Measurements from ENCODE around the gene TBX1. TPM values are rescaled to one million over a fixed set of nuclear protein-coding genes. Genes with fewer than 3 reads are reported as not detected.
A peak's percentile ranks its signal among the peaks of the same experiment; 100 is the strongest.

The TBX1 gene
- total and polyA plus RNA-seq, 4 experiments from 2014 or later: not detected

GRCh38 chr22:19739911-19740449 lies 20.6 kb upstream of the TBX1 start:
- Mint-ChIP-seq H3K9me3 (no peaks in the 10 kb centered on the region), H3K27me3 (no peaks in the 10 kb centered on the region), H3K4me1 (no peaks in the 10 kb centered on the region), H3K27ac (no peak overlapping the region), H3K36me3 (no peaks in the 10 kb centered on the region), H3K4me3 (no peak overlapping the region)
- no peak overlapping the region for H3K4me3 ChIP-seq (ENCODE audit: low read length in 2 of 2)
- no peak for DNase-seq
- H3K9me3 ChIP-seq (ENCODE audit: control insufficient read depth in 1 of 2, low read length in 2 of 2): no peaks in the 10 kb centered on the region
- H3K36me3 ChIP-seq (ENCODE audit: insufficient read depth, low read length): no peaks in the 10 kb centered on the region
- CTCF ChIA-PET (ENCODE audit: partially characterized antibody): interaction anchor here (2.7 kb wide), 1 partner anchor 9 kb away, joined by 13 read pairs; no protein-coding TSS in a partner anchor
- H3K4me1 ChIP-seq (ENCODE audit: insufficient read depth, low read length): no peaks in the 10 kb centered on the region
- no peaks in the 10 kb centered on the region for H3K27me3 ChIP-seq (ENCODE audit: insufficient read depth, low read length)
- POLR2A ChIA-PET (ENCODE audit: partially characterized antibody): interaction anchor here (1.1 kb wide), 1 partner anchor 9 kb away, joined by 3 read pairs; no protein-coding TSS in a partner anchor
- intact Hi-C loops (cut with micrococcal nuclease): no loop called here
- H3K27ac ChIP-seq (ENCODE audit: low read depth, low read length): no peak overlapping the region

DNA sequence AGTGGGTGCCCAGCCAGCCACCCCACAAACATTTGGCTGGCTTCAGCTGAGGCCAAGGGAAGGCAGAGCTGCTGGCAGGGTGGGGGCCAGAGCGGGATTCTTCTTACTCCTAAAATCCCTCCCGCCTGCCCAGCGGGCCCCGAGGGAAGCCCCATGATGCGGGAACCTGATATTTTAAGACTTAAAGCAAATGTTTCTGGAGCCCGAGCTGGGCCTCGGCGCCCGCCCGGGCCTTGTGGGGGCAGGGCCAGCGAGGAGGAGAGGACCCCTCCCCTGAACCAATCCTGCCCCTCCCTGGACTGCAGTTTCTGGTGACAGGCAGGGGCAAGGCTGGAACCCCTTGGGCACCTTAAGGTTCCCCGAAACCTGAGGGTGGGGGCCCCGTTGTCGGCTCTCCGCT lies 20.0 kb upstream of the TBX1 start:
- H3K36me3 ChIP-seq (ENCODE audit: insufficient read depth, low read length): no peaks in the 10 kb centered on the region
- no peaks in the 10 kb centered on the region for H3K4me1 Mint-ChIP-seq
- no peaks in the 10 kb centered on the region for H3K36me3 Mint-ChIP-seq
- no peak overlapping the region for H3K27ac ChIP-seq (ENCODE audit: low read depth, low read length)
- POLR2A ChIA-PET (ENCODE audit: partially characterized antibody): interaction anchor here (1.1 kb wide), 1 partner anchor 8 kb away, joined by 3 read pairs; no protein-coding TSS in a partner anchor
- H3K27ac Mint-ChIP-seq: no peak overlapping the region
- no peaks in the 10 kb centered on the region for H3K27me3 Mint-ChIP-seq
- H3K4me3 Mint-ChIP-seq: no peak overlapping the region
- DNase-seq: no peak
- CTCF ChIA-PET (ENCODE audit: partially characterized antibody): interaction anchor here (2.7 kb wide), 1 partner anchor 10 kb away, joined by 13 read pairs; no protein-coding TSS in a partner anchor
- H3K27me3 ChIP-seq (ENCODE audit: insufficient read depth, low read length): no peaks in the 10 kb centered on the region
- no peak overlapping the region for H3K4me3 ChIP-seq (ENCODE audit: low read length in 2 of 2)
- H3K9me3 ChIP-seq (ENCODE audit: control insufficient read depth in 1 of 2, low read length in 2 of 2): no peaks in the 10 kb centered on the region
- no peaks in the 10 kb centered on the region for H3K4me1 ChIP-seq (ENCODE audit: insufficient read depth, low read length)
- no peaks in the 10 kb centered on the region for H3K9me3 Mint-ChIP-seq
- intact Hi-C loops (cut with micrococcal nuclease): no loop called here

GRCh38 chr22:19741053-19741452 lies 19.5 kb upstream of the TBX1 start:
- DNase-seq: no peak
- Histone ChIP-seq H3K9me3 (ENCODE audit: control insufficient read depth in 1 of 2, low read length in 2 of 2) (no peaks in the 10 kb centered on the region), H3K27me3 (ENCODE audit: insufficient read depth, low read length) (no peaks in the 10 kb centered on the region), H3K4me3 (ENCODE audit: low read length in 2 of 2) (no peak overlapping the region), H3K27ac (ENCODE audit: low read depth, low read length) (no peak overlapping the region), H3K4me1 (ENCODE audit: insufficient read depth, low read length) (no peaks in the 10 kb centered on the region), H3K36me3 (ENCODE audit: insufficient read depth, low read length) (no peaks in the 10 kb centered on the region)
- Mint-ChIP-seq H3K27ac (peak overlapping the region in 1 of 7 donors; percentile 30), H3K36me3 (no peaks in the 10 kb centered on the region), H3K27me3 (no peaks in the 10 kb centered on the region), H3K9me3 (no peaks in the 10 kb centered on the region), H3K4me1 (no peaks in the 10 kb centered on the region), H3K4me3 (no peak overlapping the region)
- intact Hi-C loops (cut with micrococcal nuclease): no loop called here
- CTCF ChIA-PET (ENCODE audit: partially characterized antibody): interaction anchor here (0.6 to 2.7 kb wide), 2 partner anchors 10 to 209 kb away, joined by 3 to 13 read pairs; no protein-coding TSS in a partner anchor
- POLR2A ChIA-PET (ENCODE audit: partially characterized antibody): no interaction called here

DNA sequence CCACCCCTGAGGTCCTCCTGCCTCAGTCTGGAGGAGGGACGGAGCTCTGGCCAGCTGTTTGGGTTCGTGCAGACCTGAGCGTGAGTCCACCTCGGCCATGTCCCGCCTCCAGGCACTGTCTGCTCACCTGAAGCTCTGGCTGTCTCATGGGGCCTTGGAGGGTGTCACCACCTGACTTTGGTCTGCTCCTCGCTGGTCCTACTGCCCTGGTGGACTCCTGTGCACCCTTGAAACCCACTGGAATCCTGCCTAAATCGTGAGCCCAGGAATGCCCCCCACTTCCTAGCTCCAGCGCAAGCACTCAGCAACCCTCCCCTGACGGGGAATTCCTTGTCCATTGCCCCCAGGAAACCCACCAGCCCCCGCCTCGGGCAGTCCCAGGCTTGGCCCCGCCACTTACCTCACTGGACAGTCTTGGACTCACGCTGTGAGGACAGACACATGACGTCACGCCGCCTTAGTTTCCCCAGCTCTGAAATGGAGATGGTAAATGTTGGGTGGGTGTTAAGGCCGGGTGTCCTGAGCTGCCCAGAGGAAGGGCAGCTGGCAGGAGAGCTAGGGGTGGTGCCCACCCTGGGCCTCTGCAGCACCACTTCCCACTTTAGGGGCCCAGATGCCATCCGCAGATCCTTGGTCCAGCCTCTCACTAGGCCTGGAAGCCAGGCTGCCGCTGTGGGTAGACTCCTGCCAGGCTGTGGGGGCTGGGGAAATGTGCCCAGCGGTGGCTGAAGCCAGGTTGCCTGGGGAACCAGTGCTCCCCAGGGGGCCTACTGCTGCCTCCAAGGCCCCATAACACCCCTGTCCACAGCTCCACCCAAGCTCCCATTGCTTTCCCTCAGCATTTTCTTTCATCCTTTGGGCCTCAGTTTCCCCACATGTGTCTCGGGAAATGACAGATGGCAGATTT lies 18.2 kb upstream of the TBX1 start:
- Mint-ChIP-seq H3K27ac (no peak overlapping the region), H3K36me3 (no peaks in the 10 kb centered on the region), H3K4me1 (no peaks in the 10 kb centered on the region), H3K27me3 (no peaks in the 10 kb centered on the region), H3K4me3 (no peak overlapping the region), H3K9me3 (no peaks in the 10 kb centered on the region)
- Histone ChIP-seq H3K4me3 (ENCODE audit: low read length in 2 of 2) (no peak overlapping the region), H3K27me3 (ENCODE audit: insufficient read depth, low read length) (no peaks in the 10 kb centered on the region), H3K27ac (ENCODE audit: low read depth, low read length) (no peak overlapping the region), H3K36me3 (ENCODE audit: insufficient read depth, low read length) (no peaks in the 10 kb centered on the region), H3K9me3 (ENCODE audit: control insufficient read depth in 1 of 2, low read length in 2 of 2) (no peaks in the 10 kb centered on the region), H3K4me1 (ENCODE audit: insufficient read depth, low read length) (no peaks in the 10 kb centered on the region)
- ChIA-PET POLR2A (ENCODE audit: partially characterized antibody) (no interaction called here), CTCF (ENCODE audit: partially characterized antibody) (interaction anchor here (2.7 kb wide), 1 partner anchor 12 kb away, joined by 13 read pairs; no protein-coding TSS in a partner anchor)
- intact Hi-C loops (cut with micrococcal nuclease): no loop called here
- no peak for DNase-seq

DNA sequence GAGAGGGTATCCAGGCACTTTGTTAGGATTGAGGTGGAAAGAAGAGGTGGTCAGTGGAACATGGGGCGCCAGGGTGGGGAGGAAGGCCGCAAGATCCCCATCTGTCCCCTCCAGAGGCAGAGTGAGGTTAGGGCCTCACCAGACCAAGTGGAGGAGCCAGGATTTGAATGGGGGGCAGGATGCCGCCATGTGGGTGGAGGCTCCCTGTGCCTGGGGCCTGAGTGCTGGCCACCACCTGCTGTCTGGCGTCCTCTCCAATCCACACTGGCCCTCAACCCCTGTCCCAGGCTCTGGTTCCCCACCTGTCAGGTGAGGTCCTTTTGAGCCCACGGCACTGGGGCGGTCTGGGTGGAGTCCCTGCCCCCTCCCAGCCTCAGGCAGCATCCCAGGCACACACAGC lies 17.5 kb upstream of the TBX1 start:
- intact Hi-C loops (cut with micrococcal nuclease): no loop called here
- DNase-seq: no peak
- CTCF ChIA-PET (ENCODE audit: partially characterized antibody): no interaction called here
- Histone ChIP-seq H3K4me1 (ENCODE audit: insufficient read depth, low read length) (no peaks in the 10 kb centered on the region), H3K27ac (ENCODE audit: low read depth, low read length) (no peak overlapping the region), H3K4me3 (ENCODE audit: low read length in 2 of 2) (no peak overlapping the region), H3K27me3 (ENCODE audit: insufficient read depth, low read length) (no peaks in the 10 kb centered on the region), H3K36me3 (ENCODE audit: insufficient read depth, low read length) (no peaks in the 10 kb centered on the region), H3K9me3 (ENCODE audit: control insufficient read depth in 1 of 2, low read length in 2 of 2) (no peaks in the 10 kb centered on the region)
- POLR2A ChIA-PET (ENCODE audit: partially characterized antibody): no interaction called here
- H3K4me3 Mint-ChIP-seq: no peak overlapping the region
- no peak overlapping the region for H3K27ac Mint-ChIP-seq
- no peaks in the 10 kb centered on the region for H3K36me3 Mint-ChIP-seq
- H3K4me1 Mint-ChIP-seq: no peaks in the 10 kb centered on the region
- H3K9me3 Mint-ChIP-seq: no peaks in the 10 kb centered on the region
- H3K27me3 Mint-ChIP-seq: no peaks in the 10 kb centered on the region

- H3K9me3 Mint-ChIP-seq: no peaks in the 10 kb centered on the region
- Histone ChIP-seq H3K9me3 (ENCODE audit: control insufficient read depth in 1 of 2, low read length in 2 of 2) (no peaks in the 10 kb centered on the region), H3K27ac (ENCODE audit: low read depth, low read length) (no peak overlapping the region), H3K4me3 (ENCODE audit: low read length in 2 of 2) (no peak overlapping the region), H3K36me3 (ENCODE audit: insufficient read depth, low read length) (no peaks in the 10 kb centered on the region), H3K4me1 (ENCODE audit: insufficient read depth, low read length) (no peaks in the 10 kb centered on the region), H3K27me3 (ENCODE audit: insufficient read depth, low read length) (no peaks in the 10 kb centered on the region)
- ChIA-PET CTCF (ENCODE audit: partially characterized antibody) (no interaction called here), POLR2A (ENCODE audit: partially characterized antibody) (no interaction called here)
- no peaks in the 10 kb centered on the region for H3K4me1 Mint-ChIP-seq
- no peak overlapping the region for H3K4me3 Mint-ChIP-seq
- no peaks in the 10 kb centered on the region for H3K27me3 Mint-ChIP-seq
- H3K36me3 Mint-ChIP-seq: no peaks in the 10 kb centered on the region
- intact Hi-C loops (cut with micrococcal nuclease): no loop called here
- DNase-seq: no peak
- no peak overlapping the region for H3K27ac Mint-ChIP-seq
Observed at GRCh38 chr22:19743651-19744050, 16.9 kb upstream of the TBX1 start.

- intact Hi-C loops (cut with micrococcal nuclease): no loop called here
- no peaks in the 10 kb centered on the region for H3K27me3 ChIP-seq (ENCODE audit: insufficient read depth, low read length)
- no peaks in the 10 kb centered on the region for H3K9me3 ChIP-seq (ENCODE audit: control insufficient read depth in 1 of 2, low read length in 2 of 2)
- no peak for DNase-seq
- Mint-ChIP-seq H3K27me3 (no peaks in the 10 kb centered on the region), H3K9me3 (no peaks in the 10 kb centered on the region), H3K4me3 (no peak overlapping the region), H3K4me1 (no peaks in the 10 kb centered on the region), H3K27ac (no peak overlapping the region), H3K36me3 (no peaks in the 10 kb centered on the region)
- no peak overlapping the region for H3K27ac ChIP-seq (ENCODE audit: low read depth, low read length)
- H3K4me1 ChIP-seq (ENCODE audit: insufficient read depth, low read length): no peaks in the 10 kb centered on the region
- no peaks in the 10 kb centered on the region for H3K36me3 ChIP-seq (ENCODE audit: insufficient read depth, low read length)
- H3K4me3 ChIP-seq (ENCODE audit: low read length in 2 of 2): no peak overlapping the region
- POLR2A ChIA-PET (ENCODE audit: partially characterized antibody): interaction anchor here (0.8 kb wide), 1 partner anchor 169 kb away, joined by 3 read pairs; no protein-coding TSS in a partner anchor
- CTCF ChIA-PET (ENCODE audit: partially characterized antibody): interaction anchor here (1.3 kb wide), 1 partner anchor 14 kb away, joined by 3 read pairs; no protein-coding TSS in a partner anchor
Observed at GRCh38 chr22:19744350-19745006, 16.1 kb upstream of the TBX1 start.

Data from CD4-positive, alpha-beta memory T cell (primary cell).